HG02678 (cell line): ENCODE results near the gene XRN1.
"Not testable (repeated sequence)": the region's sequence is repeated elsewhere in the genome, so short reads cannot be mapped to it uniquely, and the experiment has no call there.

Source experiments
- ATAC-seq: cut with Tn5 transposase; IDR thresholded peaks from one replicate; pipeline ENCODE4 v1.9.1; 2021; ENCODE audit warnings: mild to moderate bottlenecking, moderate library complexity; ENCODE audit not compliant: unreplicated experiment

XRN1 gene

DNA sequence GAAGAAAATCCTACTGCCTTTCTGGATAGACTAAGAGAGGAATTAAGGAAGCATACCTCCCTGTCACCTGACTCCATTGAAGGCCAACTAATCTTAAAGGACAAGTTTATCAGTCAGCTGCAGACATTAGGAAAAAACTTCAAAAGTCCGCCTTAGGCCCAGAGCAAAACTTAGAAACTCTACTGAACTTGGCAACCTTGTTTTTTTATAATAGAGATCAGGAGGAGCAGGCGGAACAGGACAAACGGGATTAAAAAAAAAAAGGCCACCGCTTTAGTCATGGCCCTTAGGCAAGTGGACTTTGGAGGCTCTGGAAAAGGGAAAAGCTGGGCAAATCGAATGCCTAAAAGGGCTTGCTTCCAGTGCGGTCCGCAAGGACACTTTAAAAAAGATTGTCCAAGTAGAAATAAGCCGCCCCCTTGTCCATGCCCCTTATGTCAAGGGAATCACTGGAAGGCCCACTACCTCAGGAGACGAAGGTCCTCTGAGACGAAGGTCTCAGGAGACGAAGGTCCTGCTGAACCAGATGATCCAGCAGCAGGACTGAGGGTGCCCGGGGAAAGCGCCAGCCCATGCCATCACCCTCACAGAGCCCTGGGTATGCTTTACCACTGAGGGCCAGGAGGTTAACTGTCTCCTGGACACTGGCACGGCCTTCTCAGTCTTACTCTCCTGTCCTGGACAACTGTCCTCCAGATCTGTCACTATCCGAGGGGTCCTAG is 8.2 kb downstream of the XRN1 start:
- ATAC-seq: not testable (repeated sequence)

- ATAC-seq: not testable (repeated sequence)
These were observed 9.7 kb downstream of the XRN1 start for GRCh38 chr3:142438096-142438495.

DNA sequence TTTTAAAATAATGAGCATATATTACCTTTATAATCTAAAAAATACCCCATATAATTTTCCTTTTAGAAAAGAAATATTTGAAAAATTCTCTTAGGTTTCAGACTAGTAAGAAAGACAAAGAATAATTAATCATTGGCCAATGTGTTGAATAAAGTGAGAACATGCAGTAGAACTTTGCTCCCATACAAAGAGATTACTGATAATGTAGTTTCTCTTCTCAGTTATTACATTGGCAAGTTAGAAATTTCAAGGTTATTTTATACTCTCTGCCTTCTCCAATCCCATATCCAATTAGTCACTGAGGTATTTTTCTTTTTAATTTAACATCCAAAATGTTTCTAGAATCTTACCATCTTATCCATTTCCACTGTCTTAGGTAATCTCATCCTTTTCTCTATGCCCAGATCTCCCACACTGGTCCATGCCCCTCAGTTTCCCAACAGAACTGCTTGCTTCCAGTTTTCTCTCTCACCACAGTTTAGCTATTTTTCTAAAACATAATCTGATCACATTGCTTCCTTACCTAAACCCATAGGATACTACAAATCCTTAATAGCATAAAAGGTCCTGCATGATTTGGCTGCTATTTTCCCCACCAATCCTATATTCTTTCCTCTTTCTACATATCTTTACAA is 10.8 kb downstream of the XRN1 start:
- ATAC-seq: no peak

GRCh38 chr3:142434503-142434902 is 13.3 kb downstream of the XRN1 start:
- no peak for ATAC-seq

GRCh38 chr3:142433110-142433509 is 14.7 kb downstream of the XRN1 start:
- no peak for ATAC-seq

GRCh38 chr3:142429582-142429981 is 18.3 kb downstream of the XRN1 start:
- ATAC-seq: no peak

DNA sequence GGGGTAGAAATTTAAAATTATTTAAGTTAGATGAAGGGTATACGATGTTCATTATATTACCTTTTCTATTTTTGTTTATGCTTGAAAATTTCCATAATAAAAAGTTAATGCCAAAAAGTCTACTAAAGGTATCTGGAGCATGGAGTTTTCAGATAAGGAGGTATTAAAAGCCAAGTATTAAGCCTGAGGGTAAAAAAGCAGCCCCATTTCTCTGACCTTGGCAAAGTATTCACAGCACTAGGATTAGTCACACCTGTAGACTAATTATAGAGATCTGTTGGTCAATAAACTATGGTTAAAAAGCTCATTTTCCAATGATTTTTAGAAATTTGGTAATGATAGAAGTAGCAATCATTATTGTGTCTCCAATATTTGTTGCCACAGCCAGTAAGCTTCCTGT is 23.1 kb downstream of the XRN1 start:
- ATAC-seq: no peak

- no peak for ATAC-seq
These were observed 28.8 kb downstream of the XRN1 start for GRCh38 chr3:142418926-142419592.

DNA sequence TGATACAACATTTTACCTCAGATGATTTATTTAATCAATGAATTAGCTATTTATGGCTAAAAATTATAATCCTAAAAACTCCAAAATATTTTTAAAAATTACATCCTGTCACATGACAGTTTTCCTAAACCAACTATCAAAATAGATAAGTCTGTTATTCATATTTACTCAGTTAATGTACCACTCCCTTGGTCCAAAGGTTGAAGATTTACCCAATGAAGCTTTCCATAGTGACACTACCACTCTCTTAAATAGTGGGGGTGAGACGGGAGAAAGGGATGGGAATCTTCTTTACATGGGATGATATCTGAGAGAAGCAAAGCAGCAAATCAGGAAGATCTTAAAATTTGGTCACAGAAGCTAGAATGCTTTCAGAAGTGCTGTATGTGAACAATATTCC is 30.5 kb downstream of the XRN1 start:
- no peak for ATAC-seq

DNA sequence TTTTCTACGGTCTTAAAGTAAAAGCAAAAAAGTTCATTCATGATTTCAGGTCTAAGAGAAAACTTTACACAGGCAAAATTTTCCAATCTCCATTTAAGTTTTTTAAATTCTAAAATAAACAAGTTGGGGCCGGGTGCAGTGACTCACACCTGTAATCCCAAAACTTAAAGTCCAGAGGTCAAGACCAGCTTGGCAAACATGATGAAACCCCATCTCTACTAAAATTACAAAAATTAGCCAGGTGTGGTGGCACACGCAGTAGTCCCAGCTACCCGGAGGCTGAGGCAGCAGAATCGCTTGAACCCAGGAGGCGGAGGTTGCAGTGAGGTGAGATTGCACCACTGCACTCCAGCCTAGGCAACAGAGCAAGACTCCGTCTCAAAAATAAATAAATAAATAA is 47.3 kb downstream of the XRN1 start:
- not testable (repeated sequence) for ATAC-seq

DNA sequence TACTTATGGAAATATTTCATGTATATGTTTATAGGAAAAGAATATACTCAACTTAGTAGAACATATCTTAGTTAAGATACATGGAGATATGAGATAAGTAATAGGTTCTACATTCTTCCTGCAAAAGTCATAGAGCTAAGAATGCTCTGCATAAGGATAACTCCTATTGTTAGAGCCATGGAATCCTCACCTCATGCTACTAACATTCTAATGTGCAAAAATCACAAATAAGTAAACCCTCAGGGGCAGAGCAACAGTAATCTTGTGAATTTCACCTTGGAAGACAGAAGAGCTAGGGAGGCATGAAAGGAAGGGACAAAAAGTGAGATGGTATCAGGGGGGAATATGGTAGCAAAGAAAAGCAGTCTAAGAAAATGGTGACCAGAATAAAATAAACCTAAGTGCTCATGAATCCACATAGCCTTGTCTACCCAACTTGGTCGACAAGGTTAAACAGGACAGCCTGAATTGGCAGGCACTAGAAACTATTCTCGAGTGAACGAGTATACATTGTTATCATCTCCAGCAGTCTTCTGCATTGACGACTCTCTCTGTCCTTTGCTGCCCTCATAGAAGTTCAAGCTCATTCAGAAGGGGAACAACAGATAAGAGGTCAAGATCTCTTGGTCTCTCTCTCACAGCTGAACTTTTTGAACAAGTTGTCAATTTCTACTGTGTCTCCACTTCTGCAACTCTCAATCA is 52.8 kb downstream of the XRN1 start:
- ATAC-seq: no peak

DNA sequence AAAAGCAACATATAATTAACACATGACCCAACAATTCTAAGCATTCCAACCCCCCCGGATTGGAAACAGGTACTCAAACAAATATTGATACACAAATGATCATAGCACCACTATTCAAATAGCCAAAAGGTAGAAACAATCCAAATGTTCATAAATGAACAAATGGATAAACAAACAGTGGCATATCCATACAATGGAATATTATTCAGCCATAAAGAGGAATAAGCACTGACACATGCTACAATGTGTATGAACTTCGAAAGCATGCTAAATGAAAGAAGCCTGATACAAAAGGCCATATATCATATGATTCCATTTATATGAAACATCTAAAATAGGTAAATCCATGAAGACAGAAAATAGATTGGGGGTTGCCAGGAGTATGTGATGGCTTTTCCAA is 62.8 kb downstream of the XRN1 start:
- ATAC-seq: no peak

GRCh38 chr3:142374687-142375086 is 73.2 kb downstream of the XRN1 start:
- no peak for ATAC-seq

DNA sequence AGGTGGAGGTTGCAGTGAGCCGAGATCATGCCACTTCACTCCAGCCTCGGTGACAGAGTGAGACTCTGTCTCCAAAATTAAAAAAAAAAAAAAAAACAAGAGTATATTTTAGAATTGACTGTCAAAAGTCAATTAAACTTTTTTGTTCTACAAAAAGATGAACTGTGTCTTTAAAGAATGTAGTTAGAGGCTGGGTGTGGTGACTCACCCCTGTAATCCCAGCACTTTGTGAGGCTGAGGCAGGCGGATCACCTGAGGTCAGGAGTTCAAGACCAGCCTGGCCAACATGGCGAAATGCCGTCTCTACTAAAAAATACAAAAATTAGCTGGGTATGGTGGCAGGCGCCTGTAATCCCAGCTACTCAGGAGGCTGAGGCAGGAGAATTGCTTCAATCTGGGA is 78.3 kb downstream of the XRN1 start:
- ATAC-seq: not testable (repeated sequence)

DNA sequence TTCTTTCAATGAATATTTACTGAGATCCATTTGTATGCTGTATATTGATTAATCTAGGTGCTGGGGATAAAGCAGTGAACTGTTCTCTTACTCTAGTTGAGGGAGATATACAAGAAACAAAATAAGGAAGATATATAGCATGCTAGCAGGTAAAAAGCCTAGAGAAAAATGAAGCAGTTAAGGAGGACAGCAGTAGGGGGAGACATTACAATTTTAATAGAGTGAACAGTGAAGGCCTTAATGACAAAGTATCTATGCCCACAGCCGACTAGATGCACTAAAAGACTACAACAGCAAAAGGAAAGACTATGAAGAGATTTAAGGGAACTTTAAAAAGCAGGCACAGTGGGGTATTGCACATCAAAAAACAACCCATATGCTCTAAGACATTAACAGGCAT is 81.4 kb downstream of the XRN1 start:
- ATAC-seq: no peak

- ATAC-seq: no peak
These were observed 83.8 kb downstream of the XRN1 start for GRCh38 chr3:142363936-142364467.

DNA sequence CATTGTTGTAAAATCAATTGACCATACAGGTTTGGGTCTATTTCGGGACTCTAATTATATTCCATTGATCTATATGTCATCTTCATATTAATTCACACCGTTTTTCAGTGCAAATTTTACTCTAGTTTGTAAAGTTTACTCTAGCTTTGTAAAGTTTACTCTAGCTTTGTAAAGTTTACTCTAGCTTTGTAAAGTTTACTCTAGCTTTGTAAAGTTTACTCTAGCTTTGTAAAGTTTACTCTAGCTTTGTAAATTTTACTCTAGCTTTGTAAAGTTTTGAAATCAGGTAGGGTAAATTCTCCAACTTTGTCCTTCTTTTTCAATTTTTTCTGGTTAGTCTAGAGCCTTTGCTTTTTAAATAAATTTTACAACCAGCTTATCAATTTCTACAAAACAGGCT is 84.4 kb downstream of the XRN1 start:
- ATAC-seq: not testable (repeated sequence)

GRCh38 chr3:142359367-142359766 is 88.5 kb downstream of the XRN1 start:
- ATAC-seq: no peak

GRCh38 chr3:142356818-142357217 is 91.0 kb downstream of the XRN1 start:
- ATAC-seq: peak; percentile 70

DNA sequence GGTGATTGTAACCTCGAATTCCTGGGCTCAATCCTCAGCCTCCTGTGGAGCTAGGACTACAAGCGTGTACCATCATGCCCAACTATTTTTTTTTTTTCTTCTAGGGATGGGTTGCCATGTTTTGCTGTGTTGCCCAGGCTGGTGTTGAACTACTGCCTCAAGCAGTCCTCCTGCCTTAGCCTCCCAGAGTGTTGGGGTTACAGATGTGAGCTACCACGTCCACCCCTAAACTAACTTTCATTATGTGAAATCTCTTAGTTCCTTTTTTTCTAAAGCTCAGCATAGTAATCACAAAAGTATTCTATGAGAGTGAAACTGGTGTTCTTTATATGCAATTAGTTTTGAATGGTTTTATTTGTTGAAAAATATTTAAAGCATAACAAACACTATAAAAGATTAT is 92.1 kb downstream of the XRN1 start:
- peak; percentile 58 for ATAC-seq

- ATAC-seq: no peak
These were observed 93.8 kb downstream of the XRN1 start for GRCh38 chr3:142354076-142354475.
